Ovary (tissue), 3 donors: ENCODE data around the gene PHLDB1.

Source experiments
- CTCF ChIP-seq, 3 donors: fragments of 450-650 bp in 2 of 3; fragments of 200-600 bp in 1 of 3; IDR thresholded peaks; one replicate each; pipeline versions ENCODE4 v1.5.1 to v1.8.0; 2016 to 2022; ENCODE audit warnings: antibody characterized with exemption in 3 of 3, mild to moderate bottlenecking in 1 of 3
- EP300 ChIP-seq: sonication (generic); formaldehyde crosslinking; IDR thresholded peaks from one replicate; pipeline ENCODE4 v1.6.1; 2017; ENCODE audit warnings: antibody characterized with exemption
- POLR2A ChIP-seq: fragments of 450-650 bp; IDR thresholded peaks from one replicate; pipeline ENCODE4 v1.6.1; 2017; ENCODE audit warnings: antibody characterized with exemption, mild to moderate bottlenecking, moderate library complexity
- donor health status: DM: no; HTN: no; CAD: no.

GRCh38 chr11:118640332-118641154 is 33.1 kb downstream of the PHLDB1 start:
- TF ChIP-seq CTCF (IDR thresholded peaks at IDR 0.05) = no peak
- TF ChIP-seq EP300 = no peak
- no peak for TF ChIP-seq POLR2A
